Neural progenitor cell (in vitro differentiated cells): ENCODE measurements around the gene TNFRSF19. TPM values are rescaled to one million over a fixed set of nuclear protein-coding genes. Genes with fewer than 3 reads are reported as not detected.

ENCODE experiments used
- DNase-seq: peaks from one replicate; pipeline ENCODE4 v3.0.0-alpha.2; 2016; ENCODE audit warnings: low spot score
- H2AFZ ChIP-seq: fragments of 200-600 bp; sonication (generic); replicated peaks from 2 replicates; pipeline ENCODE4 v1.6.1; 2016; ENCODE audit warnings: antibody characterized with exemption
- H3F3A ChIP-seq: fragments of 200-600 bp; sonication (generic); 2 replicates; pipeline ENCODE4 v1.6.1; 2016; ENCODE audit warnings: antibody characterized with exemption, low read depth
- H3K27ac ChIP-seq: fragments of 200-600 bp; sonication (generic); 2 replicates; pipeline ENCODE4 v1.5.1; 2016; ENCODE audit warnings: mild to moderate bottlenecking
- H3K27me3 ChIP-seq: fragments of 200-600 bp; sonication (generic); 2 replicates; pipeline ENCODE4 v1.6.1; 2016; ENCODE audit warnings: mild to moderate bottlenecking, moderate library complexity
- H3K36me3 ChIP-seq: fragments of 200-600 bp; sonication (generic); 2 replicates; pipeline ENCODE4 v1.5.1; 2016
- H3K4me1 ChIP-seq: fragments of 200-600 bp; sonication (generic); 2 replicates; pipeline ENCODE4 v1.6.1; 2016; ENCODE audit warnings: mixed run types
- H3K4me2 ChIP-seq: fragments of 200-600 bp; sonication (generic); 2 replicates; pipeline ENCODE4 v1.6.1; 2016
- H3K4me3 ChIP-seq: fragments of 200-600 bp; sonication (generic); 2 replicates; pipeline ENCODE4 v1.5.1; 2016
- H3K79me2 ChIP-seq: fragments of 200-600 bp; sonication (generic); 2 replicates; pipeline ENCODE4 v1.6.1; 2016; ENCODE audit warnings: low read depth
- H3K9ac ChIP-seq: fragments of 200-600 bp; sonication (generic); 2 replicates; pipeline ENCODE4 v1.6.1; 2016
- H3K9me3 ChIP-seq: fragments of 200-600 bp; sonication (generic); 2 replicates; pipeline ENCODE4 v1.5.1; 2016; ENCODE audit warnings: low read depth
- H4K20me1 ChIP-seq: fragments of 200-600 bp; sonication (generic); 2 replicates; pipeline ENCODE4 v1.6.1; 2016; ENCODE audit warnings: low read depth
- H3K27ac Mint-ChIP-seq: 3 replicates; pipeline ENCODE4 v1.8.0; 2021; ENCODE audit warnings: mixed read lengths
- H3K27me3 Mint-ChIP-seq: 2 replicates; pipeline ENCODE4 v1.8.0; 2022; ENCODE audit warnings: low read depth, mild to moderate bottlenecking, inconsistent platforms, moderate library complexity, mixed read lengths; ENCODE audit not compliant: insufficient read depth
- H3K36me3 Mint-ChIP-seq: 3 replicates; pipeline ENCODE4 v1.8.0; 2021; ENCODE audit warnings: mixed read lengths
- H3K4me1 Mint-ChIP-seq: 3 replicates; pipeline ENCODE4 v1.8.0; 2021; ENCODE audit warnings: mixed read lengths
- H3K4me3 Mint-ChIP-seq: 3 replicates; pipeline ENCODE4 v1.8.0; 2021; ENCODE audit warnings: mild to moderate bottlenecking, moderate library complexity, mixed read lengths
- H3K9me3 Mint-ChIP-seq: 3 replicates; pipeline ENCODE4 v1.8.0; 2020; ENCODE audit warnings: mixed read lengths
- CTCF ChIP-seq: fragments of 200-600 bp; sonication (generic); IDR thresholded peaks from 2 replicates; pipeline ENCODE4 v1.5.1; 2017; ENCODE audit warnings: antibody characterized with exemption, mild to moderate bottlenecking
- EZH2 ChIP-seq: fragments of 200-600 bp; sonication (generic); IDR thresholded peaks from 2 replicates; pipeline ENCODE4 v1.6.1; 2017; ENCODE audit warnings: antibody characterized with exemption, mild to moderate bottlenecking, moderate library complexity
- EZH2phosphoT487 ChIP-seq: fragments of 200-600 bp; sonication (generic); IDR thresholded peaks from 2 replicates; pipeline ENCODE4 v1.6.1; 2017; ENCODE audit warnings: antibody characterized with exemption
- total RNA-seq: library from RNA; depleted of rRNA; stranded (reverse); fragments of >200 nt; gene quantifications from 2 replicates; pipeline ENCODE4 v1.2.3, GENCODE V29; 2015; ENCODE audit warnings: low replicate concordance

TNFRSF19 gene
- total RNA-seq, 1 donor from 2014 or later: 31.7 TPM

GRCh38 chr13:23630349-23631093, 60.3 kb downstream of the TNFRSF19 start:
- no peak overlapping the region for H2AFZ ChIP-seq
- peaks cover 67% of the 10 kb centered on the region for H3F3A ChIP-seq
- peak overlapping the region; percentile 76 for H3K4me2 ChIP-seq
- peaks cover 90% of the 10 kb centered on the region for H3K4me1 ChIP-seq
- H3K9me3 ChIP-seq: no peaks in the 10 kb centered on the region
- Mint-ChIP-seq H3K4me3 (no peak overlapping the region), H3K9me3 (no peaks in the 10 kb centered on the region), H3K36me3 (peaks cover 16% of the 10 kb centered on the region), H3K27me3 (peaks cover 4% of the 10 kb centered on the region), H3K4me1 (peaks cover 60% of the 10 kb centered on the region), H3K27ac (no peak overlapping the region)
- H3K79me2 ChIP-seq: no peaks in the 10 kb centered on the region
- peak; percentile 61 for DNase-seq
- peak overlapping the region; percentile 89 for H3K27ac ChIP-seq
- no peaks in the 10 kb centered on the region for H3K27me3 ChIP-seq
- peaks cover 4% of the 10 kb centered on the region for H4K20me1 ChIP-seq
- H3K9ac ChIP-seq: no peak overlapping the region
- TF ChIP-seq CTCF: no peak
- no peak for TF ChIP-seq EZH2phosphoT487
- TF ChIP-seq EZH2: no peak
- no peaks in the 10 kb centered on the region for H3K36me3 ChIP-seq
- peak overlapping the region; percentile 40 for H3K4me3 ChIP-seq

- H3K36me3 ChIP-seq: no peaks in the 10 kb centered on the region
- peaks cover 4% of the 10 kb centered on the region for H4K20me1 ChIP-seq
- no peaks in the 10 kb centered on the region for H3K27me3 ChIP-seq
- H3K79me2 ChIP-seq: no peaks in the 10 kb centered on the region
- peak overlapping the region; percentile 40 for H3K4me3 ChIP-seq
- DNase-seq: peak; percentile 49
- Mint-ChIP-seq H3K36me3 (peaks cover 12% of the 10 kb centered on the region), H3K9me3 (no peaks in the 10 kb centered on the region), H3K4me3 (peak overlapping the region; percentile 14), H3K4me1 (peaks cover 56% of the 10 kb centered on the region), H3K27ac (peak overlapping the region; percentile 94), H3K27me3 (peaks cover 4% of the 10 kb centered on the region)
- no peak for TF ChIP-seq CTCF
- TF ChIP-seq EZH2: no peak
- H2AFZ ChIP-seq: no peak overlapping the region
- no peak overlapping the region for H3K9ac ChIP-seq
- H3F3A ChIP-seq: peaks cover 65% of the 10 kb centered on the region
- peak overlapping the region; percentile 76 for H3K4me2 ChIP-seq
- peaks cover 91% of the 10 kb centered on the region for H3K4me1 ChIP-seq
- H3K9me3 ChIP-seq: no peaks in the 10 kb centered on the region
- H3K27ac ChIP-seq: peak overlapping the region; percentile 89
These were observed 61.3 kb downstream of the TNFRSF19 start for GRCh38 chr13:23631311-23632047.

- peaks cover 15% of the 10 kb centered on the region for H3K36me3 Mint-ChIP-seq
- Histone ChIP-seq H3K79me2 (no peaks in the 10 kb centered on the region), H3K4me3 (peak overlapping the region; percentile 40), H3K4me2 (peak overlapping the region; percentile 76), H3K36me3 (no peaks in the 10 kb centered on the region), H3K9ac (no peak overlapping the region), H3F3A (peaks cover 58% of the 10 kb centered on the region), H4K20me1 (peaks cover 4% of the 10 kb centered on the region), H3K9me3 (no peaks in the 10 kb centered on the region), H2AFZ (no peak overlapping the region), H3K27ac (peak overlapping the region; percentile 89), H3K4me1 (peaks cover 91% of the 10 kb centered on the region), H3K27me3 (no peaks in the 10 kb centered on the region)
- no peaks in the 10 kb centered on the region for H3K9me3 Mint-ChIP-seq
- H3K27me3 Mint-ChIP-seq: peaks cover 4% of the 10 kb centered on the region
- H3K27ac Mint-ChIP-seq: peak overlapping the region; percentile 94
- H3K4me3 Mint-ChIP-seq: peak overlapping the region; percentile 14
- DNase-seq: peak; percentile 86
- TF ChIP-seq CTCF (no peak), EZH2phosphoT487 (peak; percentile 46), EZH2 (no peak)
- peaks cover 54% of the 10 kb centered on the region for H3K4me1 Mint-ChIP-seq
These were observed 61.9 kb downstream of the TNFRSF19 start for GRCh38 chr13:23632048-23632582.
